ENCODE results near the gene SNRPD2. TPM values are rescaled to one million over a fixed set of nuclear protein-coding genes. Genes with fewer than 3 reads are reported as not detected.
A peak's percentile ranks its signal among the peaks of the same experiment; 100 is the strongest.

SNRPD2 gene
- polyA plus RNA-seq, 1 donor (not counting 4 experiments of a cell fraction or from before 2014, with no cell fraction given): 1,051 TPM

GRCh38 chr19:45717983-45718650, 26.4 kb upstream of the SNRPD2 start:
- Histone ChIP-seq H4K20me1 (ENCODE audit: control insufficient read depth, extremely low read depth, insufficient read depth, low read length) (peaks cover 3% of the 10 kb centered on the region), H3K9me3 (ENCODE audit: control insufficient read depth, low read depth, low read length) (no peaks in the 10 kb centered on the region), H3K9me1 (ENCODE audit: control insufficient read depth, extremely low read depth, insufficient read depth, low read length) (no peaks in the 10 kb centered on the region), H2AFZ (ENCODE audit: control insufficient read depth, low read length) (no peak overlapping the region), H3K36me3 (ENCODE audit: control insufficient read depth in 2 of 2, extremely low read depth in 1 of 2, insufficient read depth in 2 of 2, low read length in 2 of 2) (peaks cover 15 to 21% of the 10 kb centered on the region in 2 experiments), H3K9ac (ENCODE audit: control insufficient read depth, extremely low read depth, insufficient read depth, low read length) (peak overlapping the region; percentile 82), H3K4me1 (ENCODE audit: control insufficient read depth, extremely low read depth, insufficient read depth, low read length) (peaks cover 21% of the 10 kb centered on the region), H3K79me2 (ENCODE audit: control insufficient read depth, insufficient read depth, low read length) (peaks cover 60% of the 10 kb centered on the region), H3K27me3 (ENCODE audit: control insufficient read depth, extremely low read depth, insufficient read depth, low read length) (no peaks in the 10 kb centered on the region), H3K27ac (ENCODE audit: control insufficient read depth, insufficient read depth, low read length) (peak overlapping the region; percentile 94), H3K4me2 (ENCODE audit: control insufficient read depth, extremely low read depth, insufficient read depth, low read depth, low read length) (peak overlapping the region; percentile 94), H3K4me3 (ENCODE audit: control insufficient read depth in 2 of 3, extremely low read depth in 1 of 3, insufficient read depth in 2 of 3, low read depth in 1 of 3, low read length in 3 of 3) (peak overlapping the region; percentile 47 to 83 (median 76))
- dilution Hi-C loops (cut with MboI; ENCODE audit: extremely low pct_ligation_motif_present, low sequenced_read_pairs): no loop called here
- no peak for TF ChIP-seq EZH2 (IDR thresholded peaks at IDR 0.05; ENCODE audit: low read length)
- TF ChIP-seq CTCF (optimal IDR thresholded peaks at IDR 0.05 in 1 of 3, IDR thresholded peaks at IDR 0.05 in 1 of 3, conservative IDR thresholded peaks at IDR 0.05 in 1 of 3; ENCODE audit: extremely low read depth in 1 of 3, insufficient read depth in 2 of 3, low read length in 3 of 3): no peak
- FAIRE-seq (no peak), DNase-seq (ENCODE audit: low read depth, low spot score) (no peak)

- Histone ChIP-seq H3K4me1 (ENCODE audit: control insufficient read depth, extremely low read depth, insufficient read depth, low read length) (peaks cover 21% of the 10 kb centered on the region), H3K27me3 (ENCODE audit: control insufficient read depth, extremely low read depth, insufficient read depth, low read length) (no peaks in the 10 kb centered on the region), H3K4me2 (ENCODE audit: control insufficient read depth, extremely low read depth, insufficient read depth, low read depth, low read length) (peak overlapping the region; percentile 94), H3K9me3 (ENCODE audit: control insufficient read depth, low read depth, low read length) (no peaks in the 10 kb centered on the region), H3K27ac (ENCODE audit: control insufficient read depth, insufficient read depth, low read length) (peak overlapping the region; percentile 94), H2AFZ (ENCODE audit: control insufficient read depth, low read length) (peak overlapping the region; percentile 98), H3K36me3 (ENCODE audit: control insufficient read depth in 2 of 2, extremely low read depth in 1 of 2, insufficient read depth in 2 of 2, low read length in 2 of 2) (peaks cover 17 to 19% of the 10 kb centered on the region in 2 experiments), H4K20me1 (ENCODE audit: control insufficient read depth, extremely low read depth, insufficient read depth, low read length) (peaks cover 3% of the 10 kb centered on the region), H3K9me1 (ENCODE audit: control insufficient read depth, extremely low read depth, insufficient read depth, low read length) (no peaks in the 10 kb centered on the region), H3K9ac (ENCODE audit: control insufficient read depth, extremely low read depth, insufficient read depth, low read length) (peak overlapping the region; percentile 82), H3K79me2 (ENCODE audit: control insufficient read depth, insufficient read depth, low read length) (peaks cover 64% of the 10 kb centered on the region), H3K4me3 (ENCODE audit: control insufficient read depth in 2 of 3, extremely low read depth in 1 of 3, insufficient read depth in 2 of 3, low read depth in 1 of 3, low read length in 3 of 3) (peak overlapping the region; percentile 47 to 83 (median 76))
- TF ChIP-seq CTCF (optimal IDR thresholded peaks at IDR 0.05 in 1 of 3, IDR thresholded peaks at IDR 0.05 in 1 of 3, conservative IDR thresholded peaks at IDR 0.05 in 1 of 3; ENCODE audit: extremely low read depth in 1 of 3, insufficient read depth in 2 of 3, low read length in 3 of 3) (peak in 2 of 3 experiments; percentile 20 to 29), EZH2 (IDR thresholded peaks at IDR 0.05; ENCODE audit: low read length) (no peak)
- dilution Hi-C loops (cut with MboI; ENCODE audit: extremely low pct_ligation_motif_present, low sequenced_read_pairs): no loop called here
- FAIRE-seq (peak; percentile 65), DNase-seq (ENCODE audit: low read depth, low spot score) (peak; percentile 77)
Observed at GRCh38 chr19:45717131-45717982, 25.6 kb upstream of the SNRPD2 start.

Measured in keratinocyte (primary cell).